Skeletal muscle cell (primary cell): Measurements from ENCODE around the gene FTL.

Experiments used
- DNase-seq: peaks from one replicate; pipeline ENCODE4 v3.0.0-alpha.2; 2010; ENCODE audit warnings: low read depth
- H3K4me3 ChIP-seq: 2 replicates; pipeline ENCODE4 v1.5.1; 2011; ENCODE audit warnings: low read depth, mild to moderate bottlenecking, control low read depth, low read length, moderate library complexity

The FTL gene

DNA sequence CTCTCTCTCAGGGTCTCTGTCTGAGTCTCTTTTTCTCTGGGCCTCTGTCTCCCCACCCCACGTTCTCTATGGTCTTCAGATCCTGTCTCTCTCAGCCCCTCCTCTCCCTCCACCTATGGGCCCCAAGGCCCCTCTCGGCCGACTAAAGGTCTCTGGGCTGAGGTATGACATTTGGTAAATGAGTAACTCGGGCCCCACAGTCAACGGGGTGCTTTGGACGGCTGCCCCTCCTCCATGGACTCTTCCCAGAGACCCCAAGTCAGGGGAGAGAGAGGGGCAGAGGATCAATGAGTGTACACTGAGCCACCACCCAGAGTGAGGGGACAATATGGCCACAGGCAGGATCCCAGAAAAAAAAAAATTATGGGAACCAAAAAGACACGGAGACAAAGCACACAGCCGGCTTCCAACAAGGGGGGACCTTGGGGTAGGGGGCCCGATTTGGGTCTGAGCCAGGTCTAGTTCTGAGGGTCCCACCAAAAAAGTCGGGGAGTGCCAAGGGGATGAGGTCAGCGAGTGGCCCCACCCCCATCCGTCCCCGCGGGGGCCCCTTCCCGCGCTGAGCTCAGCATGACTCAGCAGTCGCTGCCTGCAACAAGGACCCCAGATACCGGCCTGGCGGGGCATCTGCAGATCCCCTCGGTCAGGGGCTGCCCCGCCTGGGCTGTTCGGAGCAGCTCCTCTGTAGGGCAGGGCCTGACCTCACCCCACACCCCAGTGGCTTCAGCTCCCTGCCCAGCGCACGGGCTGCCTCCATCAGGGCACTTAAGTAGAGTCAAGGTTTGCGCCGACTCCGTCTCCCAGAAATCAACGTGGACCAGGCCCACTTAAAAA, 1.5 kb upstream of the FTL start:
- peak overlapping the region; percentile 31 for H3K4me3 ChIP-seq
- no peak for DNase-seq

DNA sequence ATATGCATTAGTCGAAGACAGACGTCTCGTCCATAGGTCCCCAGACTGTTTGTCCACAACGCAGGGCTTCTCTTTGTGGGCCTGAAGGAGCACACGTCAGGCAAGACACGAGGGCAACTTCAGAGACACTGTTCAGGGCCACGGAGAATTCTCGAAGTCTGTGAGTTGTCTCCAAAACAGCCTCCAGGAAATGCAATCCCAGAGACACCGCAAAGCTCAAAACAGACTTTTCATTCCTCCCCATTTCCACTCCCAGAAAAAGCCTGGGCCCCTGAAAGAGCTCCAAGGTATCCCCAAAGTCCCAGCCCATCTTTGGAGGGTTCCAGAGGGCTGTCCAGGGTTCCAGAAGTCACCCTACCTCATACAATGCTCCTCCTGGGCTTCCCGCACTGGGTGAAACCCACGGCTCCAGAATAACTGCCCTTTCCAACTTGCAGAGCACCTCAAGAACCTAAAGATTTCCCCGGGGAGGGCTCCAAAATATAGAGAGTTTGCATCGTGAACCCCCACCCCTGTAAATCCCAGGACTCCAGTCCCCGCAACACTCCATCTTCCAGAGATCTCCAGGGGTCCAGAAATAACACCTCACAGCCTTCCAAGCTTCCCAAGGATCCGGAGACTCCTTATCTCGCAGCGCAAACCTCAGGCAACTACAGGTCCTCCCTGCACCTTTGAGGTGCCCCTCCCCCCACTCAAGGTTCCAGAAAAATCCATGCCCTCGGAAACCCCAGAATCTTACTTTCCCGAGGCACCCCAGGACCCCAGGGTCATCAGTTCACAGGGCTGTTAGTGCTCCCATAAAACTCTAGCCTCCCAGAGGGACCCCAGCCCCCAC, 687 bp upstream of the FTL start:
- no peak for DNase-seq
- H3K4me3 ChIP-seq: peak overlapping the region; percentile 31

DNA sequence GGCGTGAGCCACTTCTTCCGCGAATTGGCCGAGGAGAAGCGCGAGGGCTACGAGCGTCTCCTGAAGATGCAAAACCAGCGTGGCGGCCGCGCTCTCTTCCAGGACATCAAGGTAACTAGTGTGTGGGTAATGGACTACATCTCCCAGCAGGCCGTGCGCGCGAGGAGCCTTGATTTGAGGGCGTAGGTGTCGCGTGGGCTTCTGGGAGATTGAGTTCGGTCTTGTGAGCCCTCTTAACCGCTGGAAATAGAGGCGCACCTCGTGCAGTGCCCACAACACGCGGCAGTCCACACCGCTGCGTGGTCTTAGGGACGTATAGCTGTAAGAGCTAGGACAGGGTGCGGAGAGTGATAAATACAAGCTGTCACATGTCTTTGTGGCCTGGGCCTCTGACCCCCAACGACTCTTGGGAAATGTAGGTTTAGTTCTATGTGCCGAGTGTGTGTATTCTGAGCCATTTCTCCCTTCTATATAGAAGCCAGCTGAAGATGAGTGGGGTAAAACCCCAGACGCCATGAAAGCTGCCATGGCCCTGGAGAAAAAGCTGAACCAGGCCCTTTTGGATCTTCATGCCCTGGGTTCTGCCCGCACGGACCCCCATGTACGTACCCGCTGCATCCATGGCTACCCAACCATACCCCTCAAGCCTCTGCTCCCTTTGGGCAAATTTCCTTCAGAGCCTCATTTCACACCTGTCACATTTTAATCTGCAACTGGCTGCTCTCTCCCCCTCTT, 864 bp downstream of the FTL start:
- H3K4me3 ChIP-seq: peak overlapping the region; percentile 88
- no peak for DNase-seq

DNA sequence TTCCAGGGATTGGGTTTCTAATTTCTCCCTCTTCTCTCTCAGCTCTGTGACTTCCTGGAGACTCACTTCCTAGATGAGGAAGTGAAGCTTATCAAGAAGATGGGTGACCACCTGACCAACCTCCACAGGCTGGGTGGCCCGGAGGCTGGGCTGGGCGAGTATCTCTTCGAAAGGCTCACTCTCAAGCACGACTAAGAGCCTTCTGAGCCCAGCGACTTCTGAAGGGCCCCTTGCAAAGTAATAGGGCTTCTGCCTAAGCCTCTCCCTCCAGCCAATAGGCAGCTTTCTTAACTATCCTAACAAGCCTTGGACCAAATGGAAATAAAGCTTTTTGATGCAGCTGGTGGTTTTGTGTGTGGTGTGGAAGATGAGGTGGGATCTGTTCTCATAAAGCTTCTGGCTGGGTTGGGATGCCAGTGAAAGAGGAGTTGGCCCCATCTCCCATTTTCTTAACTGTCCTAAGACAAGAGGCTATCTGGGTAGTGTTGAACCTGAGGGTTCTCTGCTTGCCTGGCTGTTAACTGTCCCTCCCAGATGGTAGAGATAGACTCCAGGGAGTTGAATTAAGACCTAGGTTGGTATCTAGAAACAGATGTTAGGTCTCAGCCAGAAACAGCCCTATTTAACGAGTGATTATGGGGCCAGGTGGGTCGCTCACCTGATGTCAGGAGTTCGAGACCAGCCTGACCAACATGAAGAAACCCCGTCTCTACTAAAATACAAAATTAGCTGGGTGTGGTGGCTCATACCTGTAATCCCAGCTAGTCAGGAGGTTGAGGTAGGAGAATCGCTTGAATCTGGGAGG, 1.6 kb downstream of the FTL start:
- DNase-seq: no peak
- H3K4me3 ChIP-seq: peak overlapping the region; percentile 88

DNA sequence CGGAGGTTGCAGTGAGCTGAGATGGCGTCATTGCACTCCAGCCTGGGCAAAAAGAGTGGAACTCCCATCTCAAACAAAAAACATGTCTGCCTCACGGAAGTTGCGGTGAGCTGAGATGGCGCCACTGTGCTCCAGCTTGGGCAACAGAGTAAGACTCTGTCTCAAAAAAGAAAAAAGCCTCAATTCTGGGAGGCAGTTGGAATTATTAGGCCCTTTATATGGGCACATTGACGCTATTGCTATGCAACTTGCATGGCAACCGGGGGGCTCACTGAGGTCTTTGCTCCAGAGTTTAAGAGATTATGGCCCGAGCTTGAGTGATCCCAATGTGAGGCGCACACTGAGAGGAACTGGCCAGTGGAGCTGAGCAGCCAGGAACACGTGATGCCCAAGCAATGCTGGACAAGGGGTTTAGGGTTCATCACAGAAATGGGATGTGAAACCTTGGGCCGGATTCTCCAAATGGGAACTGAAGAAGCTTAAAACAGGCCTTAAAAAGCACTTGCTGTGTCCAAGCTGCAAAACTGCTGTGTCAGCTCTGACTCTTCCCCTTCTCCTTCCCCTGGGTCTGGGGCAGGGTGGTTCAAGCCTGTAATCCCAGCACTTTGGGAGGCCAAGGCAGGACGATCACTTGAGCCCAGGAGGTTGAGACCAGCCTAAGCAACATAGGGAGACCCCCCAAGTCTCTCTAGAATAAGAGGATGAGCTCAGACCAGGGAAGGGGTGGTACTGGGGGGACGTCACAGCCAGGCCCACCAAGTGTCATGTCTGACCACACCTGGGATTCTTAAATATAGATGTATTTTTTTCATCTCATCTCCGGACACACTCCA, 2.5 kb downstream of the FTL start:
- H3K4me3 ChIP-seq: peak overlapping the region; percentile 88

DNA sequence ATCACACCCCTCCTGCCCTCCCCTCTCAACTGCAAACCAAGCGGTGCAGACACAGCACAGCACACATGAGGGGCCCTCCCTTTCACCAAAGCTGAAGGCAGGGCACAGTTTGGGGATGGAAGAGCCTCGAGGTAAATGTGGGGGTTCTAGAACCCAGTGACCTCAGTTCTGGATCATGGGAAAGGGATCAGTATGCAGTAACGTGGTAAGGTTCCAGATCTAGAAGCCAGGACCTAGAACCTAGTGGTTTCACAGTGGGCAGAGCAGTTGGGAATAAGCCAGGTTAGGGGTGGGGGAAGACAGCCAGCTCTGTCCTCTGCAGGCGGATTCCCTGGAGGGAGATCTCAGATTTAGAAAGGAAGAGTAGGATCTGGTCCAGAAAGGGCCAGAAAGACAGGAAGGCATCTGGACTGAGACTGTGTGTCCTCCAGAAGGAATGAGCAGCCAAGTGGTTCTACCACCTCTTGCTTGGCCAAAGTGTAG, 3.1 kb downstream of the FTL start:
- H3K4me3 ChIP-seq: no peak overlapping the region
- DNase-seq: no peak

More for the DNA sequence above, 2.5 kb downstream of the FTL start:
- no peak for DNase-seq

DNA sequence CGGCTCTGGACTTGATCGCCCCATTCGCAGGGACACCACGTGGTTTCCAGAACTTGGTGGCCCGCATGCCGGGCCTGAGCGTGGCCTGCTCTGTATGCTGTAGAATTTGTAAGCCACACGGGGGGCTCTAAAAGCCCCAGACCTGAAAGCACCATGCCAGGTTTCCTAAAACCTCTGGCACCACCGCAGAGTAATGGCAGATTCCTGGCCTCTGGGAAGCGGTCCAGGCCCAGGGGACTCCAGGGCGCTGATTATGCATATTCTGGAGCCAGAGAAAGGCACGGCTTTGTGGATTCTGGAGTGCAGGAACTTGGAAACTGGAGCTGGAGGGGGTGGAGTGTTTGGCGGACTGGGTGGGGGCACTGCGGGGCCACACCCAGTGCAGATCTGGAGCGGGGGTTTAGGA, 3.7 kb downstream of the FTL start:
- DNase-seq: no peak
- H3K4me3 ChIP-seq: no peak overlapping the region

DNA sequence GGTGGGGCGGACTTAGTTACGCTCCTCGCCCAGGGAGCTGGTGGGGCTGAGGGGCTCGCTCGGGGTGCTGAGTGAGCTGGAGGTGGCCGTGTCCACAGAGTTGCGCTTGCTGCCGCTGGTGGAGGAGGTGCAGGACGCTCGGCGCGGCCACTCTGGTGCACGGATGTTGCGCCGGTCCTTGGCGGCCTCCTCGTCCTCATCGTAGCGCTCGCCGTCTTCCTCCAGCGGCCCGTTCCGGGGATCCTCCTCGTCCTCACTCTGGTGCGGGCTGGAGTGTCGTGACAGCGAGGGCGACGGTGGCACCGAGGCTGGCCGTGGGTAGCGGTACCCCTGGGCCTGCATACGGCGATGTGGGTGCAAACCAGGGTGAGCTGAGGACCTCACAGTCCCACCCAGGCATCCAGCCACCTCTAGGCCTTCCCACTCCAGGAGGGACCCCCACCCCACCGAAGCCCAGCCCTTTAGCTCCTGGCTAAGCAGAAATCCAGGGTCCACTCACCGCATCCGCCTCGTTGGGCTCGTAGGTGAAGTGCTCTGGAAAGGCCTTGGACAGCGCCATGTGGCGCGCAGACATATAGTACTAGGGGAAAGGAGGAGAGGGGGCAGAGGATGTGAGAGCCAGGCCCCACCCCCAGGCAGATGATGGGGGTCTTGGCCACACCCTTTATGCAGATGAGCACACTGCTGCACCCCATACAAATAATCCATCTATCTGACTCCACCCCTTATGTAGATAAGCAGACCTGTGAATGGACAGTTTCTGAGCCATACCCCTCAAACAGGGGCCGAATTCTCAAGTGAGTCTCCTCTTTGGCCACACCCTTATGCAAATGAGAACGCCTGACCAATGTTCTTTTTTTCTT, 4.4 kb downstream of the FTL start:
- DNase-seq: no peak
- H3K4me3 ChIP-seq: no peak overlapping the region

DNA sequence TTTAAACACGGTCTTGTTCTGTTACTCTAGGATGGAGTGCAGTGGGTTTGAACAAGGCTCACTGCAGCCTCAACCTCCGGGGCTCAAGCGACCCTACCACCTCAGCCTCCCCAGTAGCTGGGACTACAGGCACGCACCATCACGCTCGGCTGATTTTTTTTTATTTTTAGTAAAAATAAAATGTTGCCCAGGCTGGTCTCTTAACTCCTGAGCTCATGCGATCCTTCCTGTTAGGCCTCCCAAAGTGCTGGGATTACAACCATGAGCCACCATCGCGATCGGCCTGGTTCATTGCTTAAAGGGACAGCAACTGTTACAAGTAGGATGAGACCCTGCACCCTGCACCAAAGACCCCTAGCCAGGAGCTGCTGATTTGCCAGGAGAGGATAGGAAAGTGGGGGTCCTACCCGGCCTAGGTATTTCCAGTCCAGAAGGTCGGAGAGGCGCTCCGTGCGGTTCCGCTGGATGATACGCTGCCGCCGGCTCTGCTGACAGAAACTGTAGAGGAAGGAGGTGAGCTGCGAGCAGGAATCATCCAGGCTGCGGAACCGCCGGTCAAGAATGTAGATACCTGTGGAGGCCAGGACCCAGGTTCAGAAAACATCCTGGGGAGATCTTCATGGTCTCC, 5.1 kb downstream of the FTL start:
- no peak for DNase-seq
- H3K4me3 ChIP-seq: no peak overlapping the region

DNA sequence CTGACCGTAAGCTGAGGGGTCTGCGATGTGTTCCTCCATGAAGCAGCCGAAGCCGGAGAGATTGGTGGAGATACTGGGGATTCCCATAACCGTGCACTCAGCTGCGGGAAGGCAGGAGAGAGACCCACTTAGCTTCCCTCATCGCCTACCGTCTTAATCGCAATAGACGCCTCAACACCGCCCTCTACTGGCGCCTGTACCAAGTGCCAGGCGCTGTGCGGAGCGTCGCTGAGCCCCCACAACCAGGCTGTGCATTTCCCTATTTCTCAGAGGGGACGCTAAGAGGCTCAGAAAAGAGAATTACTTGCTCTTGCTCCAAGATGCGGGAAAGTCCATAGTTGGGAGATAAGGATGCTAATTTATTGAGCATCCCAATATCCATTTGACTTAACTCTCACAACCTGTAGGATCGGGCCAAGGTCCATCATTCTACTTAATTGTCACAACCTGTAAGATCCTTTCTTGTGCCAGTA, 5.8 kb downstream of the FTL start:
- no peak overlapping the region for H3K4me3 ChIP-seq
- DNase-seq: no peak

DNA sequence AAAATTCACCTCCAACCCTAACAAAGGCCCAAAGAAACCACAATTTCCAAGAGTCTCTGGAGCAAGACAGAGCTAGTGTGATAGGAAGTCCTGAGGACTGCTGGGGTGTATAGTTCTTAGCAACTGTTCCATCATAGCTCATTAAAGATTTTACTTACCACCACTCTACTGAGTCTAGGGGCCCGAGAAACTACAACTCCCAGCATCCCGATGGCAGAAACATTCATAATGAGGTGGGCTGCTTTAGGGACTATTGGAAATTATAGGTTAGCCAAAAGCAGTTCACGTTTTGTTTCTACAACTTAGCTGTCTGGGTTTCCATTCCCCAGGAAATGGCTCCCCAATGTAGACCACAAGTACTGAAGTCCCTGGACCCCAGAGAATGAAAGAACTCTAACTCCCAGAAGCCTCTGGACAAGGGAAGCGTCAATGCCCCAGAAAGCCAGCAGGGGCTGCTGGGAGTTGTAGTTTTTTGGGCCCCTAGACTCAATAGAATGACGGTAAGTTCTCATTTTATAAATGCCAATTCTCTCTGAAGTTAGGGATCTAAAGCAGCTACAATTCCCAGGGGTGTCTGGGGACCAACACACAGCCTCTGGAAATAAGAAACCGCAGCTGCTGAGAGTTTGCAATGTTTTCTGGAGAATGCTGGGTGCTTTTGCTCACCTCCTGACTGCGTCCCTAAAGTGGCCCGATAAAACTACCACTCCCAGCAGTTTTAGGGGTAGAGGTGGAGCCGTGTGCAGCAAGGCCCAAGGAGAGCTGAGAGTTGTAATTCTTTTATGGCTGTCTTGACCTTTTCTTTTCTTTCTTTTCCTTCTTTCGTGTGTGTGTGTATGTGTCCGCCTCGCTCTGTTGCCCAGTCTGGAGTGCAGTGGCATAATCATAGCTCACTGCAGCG, 11.1 kb downstream of the FTL start:
- DNase-seq: no peak

DNA sequence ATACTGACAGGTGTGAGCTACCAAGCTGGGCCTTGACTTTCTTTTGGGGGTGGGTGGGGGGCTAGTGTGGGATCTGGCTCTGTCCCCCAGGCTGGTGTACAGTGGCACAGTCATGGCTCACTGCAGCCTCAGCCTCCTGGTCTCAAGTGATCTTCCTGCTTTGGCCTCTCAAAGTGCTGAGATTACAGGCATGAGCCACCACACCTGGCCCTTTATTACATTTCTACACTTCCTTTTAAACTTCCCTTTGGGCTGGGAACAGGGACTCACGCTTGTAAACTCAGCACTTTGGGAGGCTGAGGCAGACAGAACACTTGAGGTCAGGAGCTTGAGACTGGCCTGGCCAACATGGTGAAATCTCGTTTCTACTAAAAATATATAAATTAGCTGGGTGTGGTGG, 12.0 kb downstream of the FTL start:
- no peak overlapping the region for H3K4me3 ChIP-seq
- DNase-seq: no peak

More for the DNA sequence above, 11.1 kb downstream of the FTL start:
- H3K4me3 ChIP-seq: no peak overlapping the region

DNA sequence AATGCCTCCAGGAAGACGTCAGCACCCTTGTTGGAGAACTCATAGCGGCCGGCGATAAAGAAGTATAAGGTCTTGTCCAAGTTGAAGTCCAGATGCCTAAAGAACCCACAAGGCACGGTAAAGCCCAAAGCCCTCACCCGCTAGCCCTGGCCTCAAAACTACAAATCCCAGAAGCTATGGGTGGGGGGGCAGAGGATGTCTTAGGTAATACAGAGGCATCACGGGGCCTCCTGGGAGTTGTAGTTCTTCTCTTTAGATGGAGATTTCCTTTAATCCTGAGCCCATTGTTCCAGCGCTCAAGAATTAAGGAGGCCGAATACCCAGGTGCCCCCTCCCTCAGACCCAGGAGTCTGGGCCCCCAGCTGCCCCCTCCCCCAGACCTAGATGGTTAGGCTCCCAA, 17.2 kb downstream of the FTL start:
- H3K4me3 ChIP-seq: no peak overlapping the region
- DNase-seq: no peak

DNA sequence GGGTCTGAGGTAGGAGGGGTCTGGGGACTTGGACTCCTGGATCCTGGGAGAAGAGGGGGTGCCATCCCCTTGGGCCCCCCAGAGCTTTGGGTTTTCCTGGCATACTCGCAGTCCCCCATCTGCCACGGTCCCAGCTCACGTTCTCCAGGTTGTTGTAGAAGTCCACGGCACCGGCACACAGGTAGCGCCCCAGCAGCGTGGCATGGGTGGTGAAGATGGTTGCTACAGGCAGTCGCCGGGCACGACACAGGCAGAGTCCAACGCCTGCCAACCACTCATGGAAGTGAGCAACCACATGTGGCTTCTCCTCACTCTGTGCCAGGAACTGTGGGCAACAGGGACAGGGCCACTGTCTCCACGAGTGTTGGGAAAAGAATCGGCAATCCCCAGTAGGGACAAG, 20.6 kb downstream of the FTL start:
- DNase-seq: no peak
- H3K4me3 ChIP-seq: no peak overlapping the region

DNA sequence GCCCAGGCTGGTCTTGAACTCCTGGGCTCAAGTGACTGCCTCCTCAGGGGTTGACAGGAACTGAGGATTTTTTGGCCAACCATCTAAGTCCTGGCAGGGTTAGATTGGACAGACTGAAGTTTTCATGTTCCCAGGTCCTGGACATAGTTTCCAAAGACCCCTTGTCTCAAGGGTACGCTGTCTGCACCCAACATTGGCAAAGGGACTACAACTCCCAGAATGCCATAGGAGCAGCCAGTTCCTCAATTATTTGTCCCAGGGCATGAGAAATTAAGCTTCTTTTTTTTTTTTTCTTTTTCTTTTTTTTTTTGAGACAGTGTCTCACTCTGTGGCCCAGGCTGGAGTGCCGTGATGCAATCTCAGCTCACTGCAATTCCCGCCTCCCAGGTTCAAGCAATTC, 21.1 kb downstream of the FTL start:
- no peak for DNase-seq

DNA sequence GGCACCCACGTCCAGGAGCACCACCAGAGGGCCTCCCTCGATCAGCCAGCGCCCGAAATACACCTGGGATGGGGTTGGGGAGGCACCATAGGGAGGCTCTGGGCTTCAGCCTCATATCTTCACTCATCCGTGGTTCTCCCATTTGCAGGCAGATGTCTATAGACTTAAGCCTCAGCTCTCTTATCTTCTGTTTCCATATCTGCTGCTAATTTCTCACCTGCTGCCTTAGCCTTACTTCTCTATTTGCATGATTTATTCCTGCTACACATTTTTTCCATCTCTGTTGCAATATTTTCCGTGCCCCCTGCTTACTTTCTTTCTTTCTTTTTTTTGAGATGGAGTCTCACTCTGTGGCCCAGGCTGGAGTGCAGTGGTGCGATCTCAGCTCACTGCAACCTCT, 22.2 kb downstream of the FTL start:
- no peak overlapping the region for H3K4me3 ChIP-seq
- no peak for DNase-seq

More for the DNA sequence above, 21.1 kb downstream of the FTL start:
- no peak overlapping the region for H3K4me3 ChIP-seq
